Measurements from ENCODE around the gene MAST3. TPM values are rescaled to one million over a fixed set of nuclear protein-coding genes. Genes with fewer than 3 reads are reported as not detected.
A peak's percentile ranks its signal among the peaks of the same experiment; 100 is the strongest.

MAST3 gene
- total RNA-seq, 1 experiment from 2014 or later = 14.2 TPM

DNA sequence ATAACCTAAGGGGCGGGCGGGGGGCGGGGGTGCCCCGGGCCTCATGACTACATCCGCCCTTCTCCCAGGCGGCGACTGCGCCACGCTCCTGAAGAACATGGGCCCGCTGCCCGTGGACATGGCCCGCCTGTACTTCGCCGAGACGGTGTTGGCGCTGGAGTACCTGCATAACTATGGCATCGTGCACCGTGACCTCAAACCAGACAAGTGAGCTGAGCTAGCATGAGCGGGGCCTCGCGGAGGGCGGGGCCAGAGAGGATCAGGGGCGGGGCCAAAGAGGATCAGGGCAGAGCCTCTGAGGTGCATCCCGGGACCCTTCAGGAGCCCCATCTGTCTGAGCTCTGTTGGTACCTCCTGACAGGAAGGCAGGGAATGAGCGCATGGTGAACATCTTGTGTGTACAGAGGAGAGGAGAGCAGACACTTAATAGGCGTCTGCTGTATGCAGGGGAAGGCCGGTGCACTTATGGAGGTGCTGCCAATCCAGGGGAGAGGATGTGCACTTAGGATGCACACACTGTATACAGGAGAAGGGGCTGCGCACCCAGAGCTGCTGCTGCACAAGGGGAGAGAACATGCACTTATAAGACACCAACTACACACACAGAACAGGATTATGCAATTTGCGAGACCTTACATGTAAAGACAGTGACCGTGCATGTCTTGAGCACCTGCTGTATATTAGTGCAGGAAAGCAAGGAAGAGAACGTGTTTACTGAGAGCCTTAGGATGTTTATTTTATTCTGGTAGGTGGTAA is 34.4 kb downstream of the MAST3 start:
- ATAC-seq = peak; percentile 70
- CTCF ChIA-PET = no interaction called here
- H3K9me2 ChIP-seq (ENCODE audit: insufficient read depth) = no peaks in the 10 kb centered on the region
- POLR2A ChIA-PET = no interaction called here
- no peaks in the 10 kb centered on the region for H3K79me2 ChIP-seq (ENCODE audit: insufficient read depth, low read length)
- no peak overlapping the region for H3K9ac ChIP-seq (ENCODE audit: low read length)
- no peaks in the 10 kb centered on the region for H3K4me1 ChIP-seq (ENCODE audit: control insufficient read depth in 1 of 2, insufficient read depth in 2 of 2, low read length in 2 of 2)
- intact Hi-C loops (cut with micrococcal nuclease) = no loop called here
- H2AFZ ChIP-seq (ENCODE audit: low read depth, low read length, poor library complexity, severe bottlenecking) = no peak overlapping the region
- H3K27ac ChIP-seq (ENCODE audit: low read depth, low read length) = no peak overlapping the region
- no peak overlapping the region for H3K4me3 ChIP-seq (replicated peaks in 1 of 2; ENCODE audit: low read depth in 1 of 2, low read length in 2 of 2)
- no peaks in the 10 kb centered on the region for H3K9me3 ChIP-seq (ENCODE audit: control insufficient read depth in 1 of 2, insufficient read depth in 1 of 2, low read depth in 1 of 2, low read length in 2 of 2)
- BruUV-seq (replicated peaks) = no TSS peak
- no peak for DNase-seq (ENCODE audit: low read depth, low spot score)
- no peak overlapping the region for H3K4me2 ChIP-seq (ENCODE audit: low read length)
- no peak for TF ChIP-seq EZH2phosphoT487 (IDR thresholded peaks at IDR 0.05; ENCODE audit: borderline replicate concordance)
- TF ChIP-seq POLR2AphosphoS5 (IDR thresholded peaks at IDR 0.05; ENCODE audit: low read depth, low read length) = no peak
- H3K27me3 ChIP-seq (ENCODE audit: insufficient read depth, low read length) = no peaks in the 10 kb centered on the region
- no peaks in the 10 kb centered on the region for H4K20me1 ChIP-seq (ENCODE audit: insufficient read depth)
- peaks cover 2 to 14% of the 10 kb centered on the region in 2 experiments; a peak in 2 of 4 replicates for H3K36me3 ChIP-seq (ENCODE audit: control insufficient read depth in 1 of 2, insufficient read depth in 2 of 2, low read length in 2 of 2)
- RAD21 ChIA-PET (ENCODE audit: low non-redundant PET in 1 of 2, low total read pairs in 2 of 2, uncharacterized antibody in 2 of 2, unreplicated experiment in 2 of 2) = interaction anchor here in 1 of 2 experiments (0.7 kb wide), 1 partner anchor 191 kb away, joined by 4 read pairs; the partner anchor contains the start of gene LSM4

DNA sequence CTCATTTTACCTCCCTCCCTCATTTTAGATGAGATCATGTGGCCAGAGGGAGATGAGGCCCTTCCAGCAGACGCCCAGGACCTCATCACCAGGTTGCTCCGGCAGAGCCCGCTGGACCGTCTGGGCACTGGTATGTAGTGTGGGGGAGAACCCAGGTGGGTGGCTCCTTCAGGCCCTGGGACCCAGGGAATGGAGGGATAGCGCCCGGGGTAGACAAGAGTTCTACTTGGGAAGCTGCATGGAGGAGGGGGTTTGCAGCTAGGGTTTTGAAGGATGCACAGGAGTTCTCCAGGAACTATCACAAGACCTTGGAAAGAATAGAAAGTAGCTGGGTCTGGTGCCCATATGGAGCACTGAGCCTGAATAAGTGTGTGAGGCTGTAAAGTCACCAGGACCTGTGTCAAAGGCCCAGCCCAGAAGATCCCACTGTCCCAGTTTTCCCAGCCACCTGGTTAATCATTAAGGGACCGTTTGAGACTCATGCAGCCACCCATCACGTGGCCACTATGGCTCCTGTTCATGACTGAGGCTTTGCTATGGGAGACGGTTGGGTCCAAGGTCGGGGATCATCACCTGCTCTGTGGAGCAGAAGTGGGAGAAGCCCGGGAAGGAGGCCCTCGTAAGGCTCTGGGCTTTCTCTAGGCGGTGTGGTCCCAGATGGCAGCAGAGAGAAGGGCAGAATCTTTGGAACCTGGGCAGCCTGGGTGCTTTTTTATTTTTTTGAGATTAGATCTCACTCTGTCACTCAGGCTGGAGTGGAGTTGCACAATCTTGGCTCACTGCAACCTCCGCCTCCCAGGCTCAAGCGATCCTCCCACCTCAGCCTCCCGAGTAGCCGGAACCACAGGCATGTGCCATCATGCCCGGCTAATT is 38.4 kb downstream of the MAST3 start:
- no TSS peak for BruUV-seq (replicated peaks)
- intact Hi-C loops (cut with micrococcal nuclease) = no loop called here
- no peak overlapping the region for H3K9ac ChIP-seq (ENCODE audit: low read length)
- TF ChIP-seq FOSL1 (IDR thresholded peaks at IDR 0.05; ENCODE audit: low read depth) (no peak), POLR2AphosphoS5 (IDR thresholded peaks at IDR 0.05; ENCODE audit: low read depth, low read length) (no peak), EGR1 (IDR thresholded peaks at IDR 0.05; ENCODE audit: low read depth) (no peak)
- TF ChIP-seq, protein P1, sequence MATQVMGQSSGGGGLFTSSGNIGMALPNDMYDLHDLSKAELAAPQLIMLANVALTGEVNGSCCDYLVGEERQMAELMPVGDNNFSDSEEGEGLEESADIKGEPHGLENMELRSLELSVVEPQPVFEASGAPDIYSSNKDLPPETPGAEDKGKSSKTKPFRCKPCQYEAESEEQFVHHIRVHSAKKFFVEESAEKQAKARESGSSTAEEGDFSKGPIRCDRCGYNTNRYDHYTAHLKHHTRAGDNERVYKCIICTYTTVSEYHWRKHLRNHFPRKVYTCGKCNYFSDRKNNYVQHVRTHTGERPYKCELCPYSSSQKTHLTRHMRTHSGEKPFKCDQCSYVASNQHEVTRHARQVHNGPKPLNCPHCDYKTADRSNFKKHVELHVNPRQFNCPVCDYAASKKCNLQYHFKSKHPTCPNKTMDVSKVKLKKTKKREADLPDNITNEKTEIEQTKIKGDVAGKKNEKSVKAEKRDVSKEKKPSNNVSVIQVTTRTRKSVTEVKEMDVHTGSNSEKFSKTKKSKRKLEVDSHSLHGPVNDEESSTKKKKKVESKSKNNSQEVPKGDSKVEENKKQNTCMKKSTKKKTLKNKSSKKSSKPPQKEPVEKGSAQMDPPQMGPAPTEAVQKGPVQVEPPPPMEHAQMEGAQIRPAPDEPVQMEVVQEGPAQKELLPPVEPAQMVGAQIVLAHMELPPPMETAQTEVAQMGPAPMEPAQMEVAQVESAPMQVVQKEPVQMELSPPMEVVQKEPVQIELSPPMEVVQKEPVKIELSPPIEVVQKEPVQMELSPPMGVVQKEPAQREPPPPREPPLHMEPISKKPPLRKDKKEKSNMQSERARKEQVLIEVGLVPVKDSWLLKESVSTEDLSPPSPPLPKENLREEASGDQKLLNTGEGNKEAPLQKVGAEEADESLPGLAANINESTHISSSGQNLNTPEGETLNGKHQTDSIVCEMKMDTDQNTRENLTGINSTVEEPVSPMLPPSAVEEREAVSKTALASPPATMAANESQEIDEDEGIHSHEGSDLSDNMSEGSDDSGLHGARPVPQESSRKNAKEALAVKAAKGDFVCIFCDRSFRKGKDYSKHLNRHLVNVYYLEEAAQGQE (IDR thresholded peaks at IDR 0.05; ENCODE audit: low read depth) = no peak
- TF ChIP-seq, protein P2, sequence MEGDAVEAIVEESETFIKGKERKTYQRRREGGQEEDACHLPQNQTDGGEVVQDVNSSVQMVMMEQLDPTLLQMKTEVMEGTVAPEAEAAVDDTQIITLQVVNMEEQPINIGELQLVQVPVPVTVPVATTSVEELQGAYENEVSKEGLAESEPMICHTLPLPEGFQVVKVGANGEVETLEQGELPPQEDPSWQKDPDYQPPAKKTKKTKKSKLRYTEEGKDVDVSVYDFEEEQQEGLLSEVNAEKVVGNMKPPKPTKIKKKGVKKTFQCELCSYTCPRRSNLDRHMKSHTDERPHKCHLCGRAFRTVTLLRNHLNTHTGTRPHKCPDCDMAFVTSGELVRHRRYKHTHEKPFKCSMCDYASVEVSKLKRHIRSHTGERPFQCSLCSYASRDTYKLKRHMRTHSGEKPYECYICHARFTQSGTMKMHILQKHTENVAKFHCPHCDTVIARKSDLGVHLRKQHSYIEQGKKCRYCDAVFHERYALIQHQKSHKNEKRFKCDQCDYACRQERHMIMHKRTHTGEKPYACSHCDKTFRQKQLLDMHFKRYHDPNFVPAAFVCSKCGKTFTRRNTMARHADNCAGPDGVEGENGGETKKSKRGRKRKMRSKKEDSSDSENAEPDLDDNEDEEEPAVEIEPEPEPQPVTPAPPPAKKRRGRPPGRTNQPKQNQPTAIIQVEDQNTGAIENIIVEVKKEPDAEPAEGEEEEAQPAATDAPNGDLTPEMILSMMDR (IDR thresholded peaks at IDR 0.05 in 2 of 3, conservative IDR thresholded peaks at IDR 0.05 in 1 of 3; ENCODE audit: borderline replicate concordance in 1 of 3, insufficient read depth in 1 of 3, low read depth in 2 of 3, low read length in 2 of 3) = no peak
- TF ChIP-seq, protein P3, sequence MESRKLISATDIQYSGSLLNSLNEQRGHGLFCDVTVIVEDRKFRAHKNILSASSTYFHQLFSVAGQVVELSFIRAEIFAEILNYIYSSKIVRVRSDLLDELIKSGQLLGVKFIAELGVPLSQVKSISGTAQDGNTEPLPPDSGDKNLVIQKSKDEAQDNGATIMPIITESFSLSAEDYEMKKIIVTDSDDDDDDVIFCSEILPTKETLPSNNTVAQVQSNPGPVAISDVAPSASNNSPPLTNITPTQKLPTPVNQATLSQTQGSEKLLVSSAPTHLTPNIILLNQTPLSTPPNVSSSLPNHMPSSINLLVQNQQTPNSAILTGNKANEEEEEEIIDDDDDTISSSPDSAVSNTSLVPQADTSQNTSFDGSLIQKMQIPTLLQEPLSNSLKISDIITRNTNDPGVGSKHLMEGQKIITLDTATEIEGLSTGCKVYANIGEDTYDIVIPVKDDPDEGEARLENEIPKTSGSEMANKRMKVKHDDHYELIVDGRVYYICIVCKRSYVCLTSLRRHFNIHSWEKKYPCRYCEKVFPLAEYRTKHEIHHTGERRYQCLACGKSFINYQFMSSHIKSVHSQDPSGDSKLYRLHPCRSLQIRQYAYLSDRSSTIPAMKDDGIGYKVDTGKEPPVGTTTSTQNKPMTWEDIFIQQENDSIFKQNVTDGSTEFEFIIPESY (IDR thresholded peaks at IDR 0.05; ENCODE audit: extremely low read depth, insufficient replicate concordance, low read length) = no peak

More for the DNA sequence above, 38.4 kb downstream of the MAST3 start:
- Histone ChIP-seq H3K79me2 (ENCODE audit: insufficient read depth, low read length) (no peaks in the 10 kb centered on the region), H3K9me2 (ENCODE audit: insufficient read depth) (no peaks in the 10 kb centered on the region), H3K36me3 (ENCODE audit: control insufficient read depth in 1 of 2, insufficient read depth in 2 of 2, low read length in 2 of 2) (peaks cover 8 to 9% of the 10 kb centered on the region in 2 experiments; a peak in 3 of 4 replicates), H3K27me3 (ENCODE audit: insufficient read depth, low read length) (no peaks in the 10 kb centered on the region), H4K20me1 (ENCODE audit: insufficient read depth) (no peaks in the 10 kb centered on the region), H3K4me2 (ENCODE audit: low read length) (no peak overlapping the region), H3K4me3 (replicated peaks in 1 of 2; ENCODE audit: low read depth in 1 of 2, low read length in 2 of 2) (no peak overlapping the region), H2AFZ (ENCODE audit: low read depth, low read length, poor library complexity, severe bottlenecking) (no peak overlapping the region), H3K27ac (ENCODE audit: low read depth, low read length) (no peak overlapping the region), H3K4me1 (ENCODE audit: control insufficient read depth in 1 of 2, insufficient read depth in 2 of 2, low read length in 2 of 2) (no peaks in the 10 kb centered on the region), H3K9me3 (ENCODE audit: control insufficient read depth in 1 of 2, insufficient read depth in 1 of 2, low read depth in 1 of 2, low read length in 2 of 2) (no peaks in the 10 kb centered on the region)
- no peak for DNase-seq (ENCODE audit: low read depth, low spot score)
- ATAC-seq = no peak
- ChIA-PET POLR2A (no interaction called here), RAD21 (ENCODE audit: low non-redundant PET in 1 of 2, low total read pairs in 2 of 2, uncharacterized antibody in 2 of 2, unreplicated experiment in 2 of 2) (no interaction called here), CTCF (no interaction called here)

Data from HCT116 (cell line).